ENCODE measurements around the gene GRB10.

The GRB10 gene

DNA sequence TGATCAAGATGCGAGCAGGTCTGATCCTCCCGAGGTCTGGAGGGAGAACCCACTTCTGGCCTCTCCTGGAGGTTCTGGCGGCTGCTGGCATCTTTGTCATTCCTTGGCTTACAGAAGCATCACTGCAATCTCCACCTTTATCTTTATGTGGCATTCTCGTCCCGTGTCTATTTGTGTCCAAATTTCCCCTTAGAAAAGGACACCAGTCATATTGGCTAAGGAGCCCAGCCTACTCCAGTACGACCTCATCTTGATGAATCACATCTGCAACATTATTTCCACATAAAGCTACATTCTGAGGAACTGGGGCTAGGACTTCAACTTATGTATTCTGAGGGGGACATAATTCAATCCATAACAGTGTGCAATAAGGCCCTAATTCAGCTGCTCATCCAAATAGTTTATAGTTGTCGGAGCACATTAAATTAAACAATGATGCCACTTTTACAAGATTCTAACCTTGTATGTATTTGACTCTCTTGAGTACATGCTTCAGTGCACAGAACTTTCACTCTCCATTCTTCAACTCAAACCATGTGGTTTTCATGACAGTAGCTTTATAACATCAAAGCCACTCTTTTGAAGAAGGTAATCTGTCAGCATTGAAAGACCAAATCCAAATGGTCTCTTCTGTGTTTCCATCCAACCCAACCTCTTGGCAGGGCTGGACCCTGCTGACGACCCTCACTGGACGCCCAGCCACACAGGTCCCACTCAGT is 131.3 kb downstream of the GRB10 start:
- no peak for DNase-seq

DNA sequence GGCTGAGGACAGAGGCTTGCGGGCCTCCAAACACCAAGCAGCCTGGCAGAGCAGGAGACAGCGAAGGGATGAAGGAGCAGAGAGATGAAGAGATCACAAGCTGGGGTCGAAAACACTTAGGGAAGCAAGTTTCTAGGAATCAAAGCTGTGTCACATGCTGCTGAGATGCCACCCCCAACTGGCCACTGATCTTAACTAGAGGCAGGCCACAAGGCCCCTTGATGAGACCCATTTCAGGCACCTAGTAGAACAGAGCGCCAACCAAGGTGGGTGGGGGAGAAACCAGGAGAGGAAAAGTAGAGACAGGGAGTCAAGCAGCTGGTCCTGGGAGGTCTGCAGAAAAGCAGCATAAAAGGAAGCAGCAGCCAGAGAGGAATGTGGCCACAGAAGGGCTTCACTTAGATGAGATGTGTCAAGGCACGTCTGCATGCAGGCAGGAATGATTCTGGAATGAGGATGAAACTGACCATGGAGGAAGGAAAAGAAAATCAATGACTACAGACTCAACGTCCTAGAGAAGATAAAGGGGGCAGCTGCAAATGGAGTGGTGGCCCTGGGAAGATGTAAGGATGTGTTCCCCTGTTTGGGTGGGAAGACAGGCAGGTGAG is 132.5 kb downstream of the GRB10 start:
- DNase-seq = no peak

DNA sequence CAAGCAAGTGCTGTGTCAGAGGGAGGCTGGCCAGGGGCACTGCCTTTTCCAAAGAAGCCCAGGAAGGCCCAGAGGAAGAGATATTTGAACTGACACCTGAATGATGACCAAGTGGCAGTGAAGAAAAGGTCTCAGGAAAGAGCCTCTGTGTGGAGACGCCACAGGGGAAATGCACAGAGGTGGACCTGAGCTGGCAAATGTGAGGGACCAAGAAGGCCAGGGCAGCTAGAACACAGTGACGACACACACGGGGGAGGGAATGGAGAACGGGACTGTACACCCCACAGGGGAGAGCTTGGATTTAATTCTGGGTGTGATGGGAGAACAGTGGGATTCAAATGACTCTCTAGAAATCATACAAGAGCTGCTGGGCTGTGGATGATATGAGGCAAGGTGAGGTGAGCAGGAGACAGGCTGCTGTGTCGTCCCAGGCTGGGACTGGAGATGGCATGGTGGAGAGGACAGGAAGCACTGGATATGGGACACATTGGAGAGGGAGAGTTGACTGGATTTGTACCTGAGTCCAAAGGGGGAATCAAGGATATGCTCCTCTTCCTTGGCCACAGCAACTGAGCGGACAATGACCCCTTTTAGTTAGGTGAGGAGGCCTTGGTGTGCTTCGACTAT is 133.3 kb downstream of the GRB10 start:
- DNase-seq = no peak

DNA sequence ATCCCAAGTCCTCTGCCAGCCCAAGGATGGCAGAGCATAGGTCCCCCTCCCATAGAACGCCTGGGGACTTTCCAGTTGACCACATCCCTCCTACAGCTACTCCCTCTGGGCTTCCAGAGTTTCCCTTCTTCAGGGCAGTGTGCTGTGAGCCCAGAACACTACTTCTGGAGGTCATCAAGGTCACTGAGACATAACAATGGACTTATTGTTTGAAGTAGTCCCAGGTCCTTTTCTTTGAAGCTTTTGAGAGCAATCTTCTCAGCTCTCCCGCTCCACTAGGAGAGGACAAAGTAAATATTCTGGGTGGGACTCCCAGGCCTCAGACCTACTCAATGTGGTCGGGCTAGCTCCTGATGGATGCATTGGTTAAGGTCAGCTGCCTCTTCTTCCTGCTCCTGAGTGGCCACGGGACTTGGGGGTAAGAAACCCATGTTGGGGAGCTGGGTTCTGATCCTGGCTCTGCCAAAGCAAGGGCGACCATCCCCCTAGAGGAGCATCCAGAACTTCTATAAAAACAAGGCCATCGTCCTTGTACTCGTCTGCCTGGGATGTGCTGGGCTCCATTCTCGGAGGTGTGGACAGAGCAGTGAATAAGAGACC is 134.0 kb downstream of the GRB10 start:
- DNase-seq = no peak

DNA sequence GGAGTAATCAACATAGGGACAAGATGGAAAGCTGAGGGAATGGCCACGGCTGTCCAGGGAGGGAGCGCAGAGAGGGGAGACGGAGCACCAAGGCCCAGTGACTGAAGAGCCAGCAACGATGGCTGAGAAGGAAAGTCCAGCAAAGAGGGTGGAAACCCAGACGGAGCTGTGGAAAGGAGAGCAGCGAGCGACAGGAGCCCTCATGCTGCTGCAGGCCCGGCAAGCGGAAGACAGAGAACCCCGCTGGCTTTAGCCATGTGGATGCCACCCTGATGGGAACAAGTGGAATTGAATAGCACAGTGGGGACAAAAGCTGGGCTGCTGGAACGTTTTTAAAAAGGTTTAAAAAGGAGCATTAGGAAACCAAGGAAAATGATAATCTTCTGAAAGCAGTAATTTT is 134.6 kb downstream of the GRB10 start:
- DNase-seq = no peak

DNA sequence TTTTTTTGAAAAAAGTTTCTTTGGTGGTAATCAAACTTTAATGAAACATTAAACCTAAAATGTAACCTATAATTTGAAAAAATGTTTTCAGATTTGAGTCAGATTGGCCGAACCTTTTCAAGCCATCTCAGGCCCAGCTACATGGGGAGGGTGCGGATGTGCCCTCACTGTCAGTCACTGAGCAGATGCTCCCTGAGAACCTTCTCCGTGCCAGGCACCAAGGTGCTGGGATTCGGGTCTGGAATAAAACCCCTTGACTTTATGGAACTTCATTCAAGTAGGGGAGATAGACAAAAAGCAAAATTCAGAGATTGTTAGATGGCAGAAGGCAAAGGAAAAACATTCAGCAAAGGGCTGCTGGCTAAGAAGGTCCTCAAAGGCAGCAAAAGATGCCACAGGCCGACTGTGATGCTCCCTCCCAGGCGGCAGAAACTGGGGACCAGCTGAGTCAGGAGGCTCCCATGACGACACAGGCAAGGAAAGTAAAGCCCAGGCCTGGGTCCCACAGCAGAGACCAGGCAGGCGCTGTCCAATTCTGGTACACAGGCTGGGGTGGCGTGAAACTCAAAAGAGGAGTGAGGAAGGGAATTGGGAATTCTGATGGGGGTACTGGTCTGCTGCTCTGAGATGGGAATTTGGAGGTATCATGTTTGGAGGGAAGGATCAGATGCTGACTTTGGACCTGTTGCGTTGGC is 135.3 kb downstream of the GRB10 start:
- DNase-seq = no peak

DNA sequence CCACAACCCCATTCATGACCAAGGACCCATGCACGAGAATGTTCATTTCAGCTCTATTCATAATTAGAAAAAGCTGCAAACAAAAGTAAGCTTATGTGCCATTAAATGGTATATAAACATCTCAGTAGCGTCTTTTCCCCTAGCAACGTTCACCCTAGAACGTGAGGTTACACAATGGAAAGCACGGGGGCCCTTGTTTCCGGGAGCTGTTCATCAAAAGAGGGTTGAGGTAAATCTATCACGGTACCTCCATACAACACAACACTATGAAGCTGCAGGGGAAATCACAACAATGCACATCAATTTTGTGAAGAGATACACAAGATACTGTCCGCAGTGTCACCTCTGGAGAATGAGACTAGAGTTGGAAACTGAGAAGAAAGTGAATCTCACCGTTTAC is 136.6 kb downstream of the GRB10 start:
- no peak for DNase-seq

DNA sequence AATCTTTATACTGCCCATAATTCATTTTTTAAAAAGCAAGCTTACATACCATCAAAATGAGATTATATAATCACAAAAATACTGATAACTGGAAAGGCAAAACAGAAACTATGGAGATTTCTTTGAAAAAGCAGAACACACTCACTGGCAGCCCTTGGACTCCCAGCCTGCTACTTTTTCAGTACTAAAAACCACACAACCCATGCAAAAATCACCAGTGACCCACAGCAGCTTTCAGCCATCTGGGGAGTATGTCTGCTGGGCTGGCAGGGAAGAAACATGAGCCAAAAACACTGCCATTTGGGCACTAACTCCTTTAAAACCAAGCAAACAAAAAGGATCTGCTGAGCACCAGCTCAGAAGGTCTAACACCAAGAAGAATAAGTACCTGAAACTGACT is 137.5 kb downstream of the GRB10 start:
- no peak for DNase-seq

DNA sequence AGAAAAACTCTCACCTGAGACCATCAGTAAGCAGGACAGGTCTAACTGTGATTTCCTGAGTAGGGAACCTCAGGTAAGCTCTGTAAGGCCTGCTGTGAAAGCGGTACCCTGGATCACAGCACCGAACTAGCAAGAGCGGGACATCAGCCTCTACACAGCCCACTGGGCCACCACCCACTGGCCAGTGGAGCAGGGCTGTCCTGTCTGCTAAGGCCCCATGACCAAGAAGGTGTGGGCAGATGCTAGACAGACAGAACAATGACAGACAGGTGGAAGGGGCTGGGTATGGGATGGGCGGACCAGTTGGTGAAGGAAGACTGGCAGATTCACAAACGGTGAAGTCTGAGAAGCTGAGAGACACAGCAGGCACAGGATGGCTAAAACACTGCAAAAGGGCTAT is 138.1 kb downstream of the GRB10 start:
- DNase-seq = no peak

DNA sequence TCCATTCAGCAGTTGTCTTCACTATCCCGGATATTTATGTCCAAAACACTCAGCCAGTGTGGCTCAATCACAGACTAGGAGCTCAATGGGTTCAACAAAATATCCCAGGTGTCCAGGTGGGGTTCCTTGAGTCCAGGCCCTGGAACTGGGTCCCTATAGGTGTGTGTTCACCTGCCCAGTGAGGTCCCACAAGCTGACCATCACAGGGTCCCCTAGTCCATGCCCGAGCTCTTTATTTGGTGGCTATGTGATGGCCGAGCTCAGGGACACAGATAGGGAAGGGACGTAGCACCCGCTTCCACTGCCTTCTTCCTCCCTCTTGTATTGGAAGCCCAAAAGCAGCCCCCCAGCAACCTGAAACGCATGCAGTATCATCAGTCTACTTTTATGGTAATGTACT is 138.6 kb downstream of the GRB10 start:
- no peak for DNase-seq

DNA sequence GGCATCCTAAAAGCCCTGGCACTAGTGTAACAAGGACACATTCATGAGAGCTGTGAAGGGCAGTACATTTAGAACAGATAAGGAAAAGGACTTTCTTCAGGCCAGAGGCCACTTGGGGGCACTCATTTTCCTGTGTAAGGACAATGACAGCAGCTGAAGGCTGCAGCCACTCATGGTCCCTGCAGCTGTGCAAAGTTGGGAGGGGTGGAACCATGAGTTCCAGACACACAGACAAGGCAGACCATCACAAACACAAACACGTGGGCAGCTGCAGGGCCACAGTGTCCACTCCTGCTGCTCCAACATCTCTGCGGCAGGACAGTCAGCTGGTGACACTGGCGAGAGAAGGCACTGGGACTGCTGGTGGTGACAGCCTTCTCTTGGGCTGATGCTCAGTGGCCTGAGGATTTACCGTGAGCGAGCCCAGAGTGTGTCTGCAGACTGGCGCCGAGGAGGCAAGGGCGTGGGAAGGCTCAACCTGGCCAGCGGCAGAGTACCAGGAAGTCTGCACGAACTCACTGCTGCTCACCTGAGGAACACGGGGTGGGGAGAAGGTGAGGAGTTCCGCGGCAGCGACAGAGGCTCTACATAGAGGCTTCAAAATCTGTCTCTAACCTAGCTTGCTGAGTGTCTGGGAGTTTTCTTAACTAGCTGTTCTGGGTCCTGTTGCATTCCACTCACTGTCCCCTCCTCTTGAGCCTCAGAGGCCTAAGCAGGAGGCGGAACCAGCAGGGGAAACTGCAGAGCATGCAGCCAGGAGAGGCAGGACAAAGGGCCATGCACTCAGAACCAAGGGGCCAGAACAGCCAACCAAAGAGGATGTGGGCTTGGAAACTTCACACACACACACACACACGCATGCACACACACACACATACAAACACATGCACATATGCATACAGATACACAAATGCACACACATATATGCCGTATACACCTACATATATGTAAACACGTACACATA is 141.0 kb downstream of the GRB10 start:
- DNase-seq = no peak

DNA sequence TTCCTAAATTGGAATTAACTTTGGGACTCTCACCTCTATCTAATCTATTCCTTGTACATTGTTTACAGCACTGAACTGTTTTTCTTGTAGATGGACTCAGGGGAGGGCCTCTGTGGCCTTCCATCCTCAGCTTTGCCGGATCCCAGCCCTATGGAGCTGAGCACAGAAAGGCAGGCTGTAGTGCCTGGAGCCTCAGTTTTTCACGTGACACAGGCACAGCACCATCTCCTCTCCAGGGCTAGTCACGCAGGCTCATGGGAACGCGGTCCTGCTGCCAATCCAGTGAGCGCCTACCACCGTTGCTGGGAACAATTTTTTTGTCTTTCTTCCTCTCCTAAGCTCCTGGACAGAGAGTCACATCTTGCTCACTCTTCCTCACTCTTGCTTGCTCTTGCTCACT is 141.9 kb downstream of the GRB10 start:
- no peak for DNase-seq

DNA sequence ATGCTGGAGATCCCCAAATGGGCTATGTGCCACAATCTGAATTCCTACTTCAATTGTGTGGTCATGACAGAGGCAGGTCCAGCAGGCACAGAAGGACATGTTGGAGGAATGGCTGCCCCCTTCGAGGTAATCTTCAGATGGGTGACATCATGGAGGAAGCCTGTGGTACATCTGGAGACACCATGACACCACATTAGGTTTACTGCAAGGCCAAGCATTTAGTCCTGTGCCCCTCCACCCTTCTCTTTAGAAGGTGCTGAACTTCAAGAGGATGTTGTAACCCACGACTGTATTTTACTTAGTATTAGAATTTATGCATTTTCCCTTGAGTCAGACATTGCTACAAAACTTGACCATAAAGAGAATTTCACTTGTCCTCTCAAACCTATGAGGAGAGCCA is 142.4 kb downstream of the GRB10 start:
- DNase-seq = no peak

DNA sequence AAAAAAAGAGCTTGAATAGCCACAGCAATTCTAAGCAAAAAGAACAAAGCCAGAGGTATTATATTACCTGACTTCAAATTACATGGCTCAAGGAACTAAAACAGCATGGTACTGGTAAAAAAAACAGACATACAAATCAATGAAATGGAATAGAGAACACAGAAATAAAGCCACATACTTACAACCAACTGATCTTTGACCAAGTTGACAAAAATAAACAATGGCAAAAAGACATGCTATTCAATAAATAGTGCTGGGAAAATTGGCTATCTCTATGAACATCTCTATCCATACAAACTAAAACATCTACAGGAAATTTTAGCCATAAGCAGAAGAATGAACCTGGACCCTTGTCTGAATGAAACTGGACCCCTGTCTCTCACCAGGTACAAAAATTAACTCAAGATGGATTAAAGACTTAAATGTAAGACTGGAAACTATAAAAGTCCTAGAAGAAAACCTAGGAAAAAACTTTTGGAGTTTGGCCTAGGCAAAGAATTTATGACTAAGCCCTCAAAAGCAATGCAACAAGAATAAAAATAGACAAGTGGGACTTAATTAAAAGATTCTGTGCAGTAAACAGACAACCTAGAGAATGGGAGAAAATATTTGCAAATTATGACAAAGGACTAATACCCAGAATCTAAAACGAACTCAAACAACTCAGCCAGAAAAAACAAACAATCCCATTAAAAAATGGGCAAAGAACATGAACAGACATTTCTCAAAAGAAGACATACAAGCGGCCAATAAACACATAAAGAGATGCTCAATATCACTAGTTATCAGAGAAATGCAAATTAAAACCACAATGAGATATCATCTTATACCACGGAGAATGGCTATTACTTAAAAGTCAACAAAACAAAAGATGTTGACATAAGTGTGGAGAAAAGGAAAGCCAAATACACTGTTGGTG is 144.7 kb downstream of the GRB10 start:
- DNase-seq = no peak

DNA sequence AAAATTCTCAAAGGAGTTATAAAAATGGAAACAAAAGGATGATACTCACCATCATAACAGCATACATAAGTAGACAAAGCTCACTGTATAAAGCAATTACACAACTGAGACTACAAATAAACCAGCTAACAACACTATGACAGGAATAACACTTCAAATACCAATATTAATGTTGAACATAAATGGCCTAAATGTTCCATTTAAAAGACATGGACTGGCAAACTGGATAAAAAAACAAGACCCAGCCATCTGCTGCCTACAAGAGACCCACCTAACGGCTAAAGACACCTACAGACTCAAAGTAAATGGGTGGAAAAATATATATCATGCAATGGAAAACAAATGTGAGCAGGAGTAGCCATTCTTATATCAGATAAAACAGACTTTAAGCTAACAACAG is 148.3 kb downstream of the GRB10 start:
- DNase-seq = no peak

DNA sequence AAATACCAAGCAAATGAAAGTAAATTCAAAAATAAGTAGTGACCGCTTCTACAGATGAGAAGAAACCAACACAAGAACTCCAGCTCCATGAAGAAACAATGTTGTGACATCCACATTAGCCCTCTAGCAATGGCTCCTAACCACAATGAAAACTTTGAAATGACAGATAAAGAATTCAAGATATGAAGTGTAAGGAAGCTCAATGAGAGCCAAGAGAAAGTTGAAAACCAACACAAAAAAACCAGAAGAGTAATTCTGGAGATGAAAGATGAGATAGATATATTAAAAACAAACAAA is 149.3 kb downstream of the GRB10 start:
- no peak for DNase-seq

DNA sequence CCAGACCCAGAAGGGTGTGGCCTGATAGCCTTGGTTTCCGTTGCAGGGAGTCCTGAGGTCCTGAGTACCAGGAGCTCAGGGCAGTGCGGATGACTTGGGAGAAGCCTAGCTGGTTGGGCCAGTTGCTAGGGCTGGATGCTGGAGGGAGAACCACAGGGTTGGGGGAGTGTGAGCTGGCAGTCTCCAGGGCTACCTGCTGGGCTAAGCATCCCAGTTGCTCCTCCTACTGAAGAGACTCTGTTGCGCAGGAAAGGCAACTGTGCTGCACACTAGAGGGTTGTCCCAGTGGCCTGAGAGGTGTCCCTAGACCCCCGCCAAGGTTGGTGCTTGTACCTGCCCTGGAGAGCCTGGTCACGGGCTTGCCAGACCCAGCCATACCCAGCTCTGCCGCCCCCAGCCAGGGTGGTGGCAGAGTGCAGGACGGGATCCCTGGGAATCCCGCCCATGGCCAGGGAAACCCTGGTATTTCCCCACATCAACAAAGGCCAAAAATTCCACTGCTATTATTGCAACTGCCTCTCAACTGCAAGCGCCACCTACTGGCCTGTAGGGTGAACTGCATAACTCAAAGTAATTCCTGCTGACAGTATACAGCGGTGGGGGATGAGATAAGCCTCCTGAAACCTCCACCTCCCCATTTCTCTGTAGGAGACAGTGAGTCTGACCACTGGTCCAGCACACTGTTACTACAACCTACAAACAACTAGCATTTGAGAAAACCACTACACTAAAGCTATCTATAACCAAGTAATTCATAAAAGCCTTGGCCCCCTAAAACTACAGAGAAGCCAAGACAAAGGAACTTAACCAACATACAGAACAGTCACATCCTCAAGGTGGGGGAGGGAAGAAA is 149.9 kb downstream of the GRB10 start:
- DNase-seq = no peak

DNA sequence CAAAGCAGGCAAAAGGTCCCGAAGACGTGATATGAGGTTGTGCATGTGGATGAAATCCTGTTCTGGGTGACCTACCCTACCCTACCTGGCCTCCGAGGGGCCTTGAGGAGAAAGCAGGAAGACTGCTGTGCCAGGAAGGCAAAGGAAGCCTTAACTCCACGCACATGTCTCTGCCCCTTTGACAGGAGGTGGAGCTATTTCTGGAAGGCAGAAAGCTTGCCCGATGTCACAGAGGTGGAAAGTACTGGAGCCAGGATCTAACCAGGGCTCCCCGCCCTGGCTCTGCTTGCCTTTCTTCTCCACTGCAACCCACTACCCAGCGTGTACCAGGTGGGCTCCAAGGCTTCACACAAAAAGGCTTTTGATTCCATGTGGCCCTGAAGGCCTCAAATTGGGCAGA is 151.1 kb downstream of the GRB10 start:
- no peak for DNase-seq

DNA sequence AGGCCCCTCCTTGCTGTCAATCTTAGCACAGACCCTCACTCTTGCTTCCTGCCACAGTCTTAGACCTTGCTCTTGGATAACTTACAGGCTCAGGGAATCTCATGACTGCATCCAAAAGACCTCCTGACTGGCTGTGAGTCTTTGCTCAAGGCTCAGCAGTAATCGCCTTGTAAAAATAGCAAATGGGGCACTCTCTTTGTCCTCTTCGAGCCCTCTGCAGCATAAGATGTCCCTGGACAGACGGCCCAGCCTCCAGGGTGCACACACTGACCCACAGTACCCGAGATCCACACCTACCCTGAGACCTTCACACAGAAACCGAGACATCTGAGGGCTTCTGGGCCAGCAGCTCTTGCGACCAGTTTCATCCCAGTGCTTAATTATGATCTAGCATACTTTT is 151.6 kb downstream of the GRB10 start:
- no peak for DNase-seq

DNA sequence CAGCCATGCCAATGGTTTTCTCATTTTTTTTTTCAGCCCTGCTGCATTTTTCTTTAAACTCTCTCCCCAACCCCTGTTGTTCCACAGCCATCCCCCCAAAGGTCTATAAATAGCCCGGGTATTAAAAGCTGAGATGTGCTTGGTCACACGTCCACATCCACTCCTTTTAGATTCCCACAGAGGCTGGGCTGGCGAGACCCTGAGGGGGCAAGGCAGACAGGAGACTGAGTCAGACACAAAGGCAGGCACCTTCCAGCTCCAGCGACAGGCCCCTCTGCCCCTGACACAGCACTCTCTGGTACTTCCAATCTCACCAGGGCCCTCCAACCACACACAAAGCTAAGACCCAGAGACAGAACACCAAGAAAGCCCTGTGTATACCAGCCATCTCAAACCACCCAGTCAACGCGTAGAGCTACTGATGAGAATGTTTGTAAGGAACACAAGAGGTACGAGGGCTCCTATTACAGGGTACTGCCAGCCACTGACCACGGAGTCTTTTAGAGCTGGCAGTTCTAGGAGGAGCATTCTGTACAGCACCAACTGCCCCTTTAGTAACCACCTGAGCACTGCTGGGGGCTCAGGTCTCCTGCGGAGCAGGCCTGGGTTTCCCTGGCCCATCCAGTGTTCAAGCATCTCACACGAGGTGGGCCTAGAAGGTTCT is 153.3 kb downstream of the GRB10 start:
- DNase-seq = no peak
